ENCODE data around the gene ERF.

Gene ERF

DNA sequence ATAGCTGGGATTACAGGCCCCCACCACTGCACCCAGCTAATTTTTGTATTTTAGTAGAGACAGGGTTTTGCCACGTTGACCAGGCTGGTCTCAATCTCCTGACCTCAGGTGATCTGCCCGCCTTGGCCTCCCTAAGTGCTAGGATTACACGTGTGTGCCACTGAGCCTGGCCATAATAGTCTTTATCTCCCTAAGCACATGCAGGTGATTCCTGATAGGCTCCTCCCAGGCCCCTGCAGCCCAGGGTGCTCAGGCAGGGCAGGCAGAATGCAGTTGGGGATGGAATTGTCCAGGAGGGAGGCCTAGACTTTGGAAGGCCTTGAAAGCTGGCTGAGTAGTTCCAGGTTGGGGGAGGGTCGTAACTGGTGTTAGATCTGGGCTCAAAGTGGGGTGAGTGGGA lies 26.3 kb downstream of the ERF start:
- Histone ChIP-seq H3K4me1 (ENCODE audit: control extremely low read depth in 1 of 4, control insufficient read depth in 4 of 4, insufficient read depth in 4 of 4, low read length in 3 of 4) (peaks cover 0 to 6% (median 2%) of the 10 kb centered on the region in 4 experiments), H3K27me3 (replicated peaks in 2 of 5; ENCODE audit: control insufficient read depth in 4 of 5, insufficient read depth in 5 of 5, low read length in 4 of 5) (no peaks in the 10 kb centered on the region), H3K27ac (ENCODE audit: insufficient read depth in 1 of 2, low read depth in 1 of 2, low read length in 2 of 2, poor library complexity in 1 of 2, severe bottlenecking in 2 of 2) (peak overlapping the region in 1 of 2 experiments; percentile 18), H3K36me3 (ENCODE audit: control insufficient read depth in 4 of 4, insufficient read depth in 4 of 4, low read length in 3 of 4) (peaks cover 4 to 91% (median 61%) of the 10 kb centered on the region in 4 experiments), H3K9me3 (ENCODE audit: control extremely low read depth in 1 of 5, control insufficient read depth in 4 of 5, insufficient read depth in 2 of 5, low read depth in 1 of 5, low read length in 4 of 5) (no peaks in the 10 kb centered on the region), H3K4me3 (ENCODE audit: control insufficient read depth in 1 of 7, extremely low read depth in 1 of 7, insufficient read depth in 4 of 7, low read depth in 2 of 7, low read length in 6 of 7) (no peak overlapping the region)
- POLR2A ChIA-PET, result no interaction called here
- CTCF ChIA-PET, result interaction anchor here (0.6 to 2.6 kb wide), 8 partner anchors 8 to 103 kb away, joined by 3 to 11 read pairs (median 5); partner anchors contain the start of genes DEDD2, GSK3A and ZNF526
- 92% methylated on average over 4 of the region's 4 CpGs for WGBS (ENCODE audit: insufficient coverage)
- no peak for DNase-seq

DNA sequence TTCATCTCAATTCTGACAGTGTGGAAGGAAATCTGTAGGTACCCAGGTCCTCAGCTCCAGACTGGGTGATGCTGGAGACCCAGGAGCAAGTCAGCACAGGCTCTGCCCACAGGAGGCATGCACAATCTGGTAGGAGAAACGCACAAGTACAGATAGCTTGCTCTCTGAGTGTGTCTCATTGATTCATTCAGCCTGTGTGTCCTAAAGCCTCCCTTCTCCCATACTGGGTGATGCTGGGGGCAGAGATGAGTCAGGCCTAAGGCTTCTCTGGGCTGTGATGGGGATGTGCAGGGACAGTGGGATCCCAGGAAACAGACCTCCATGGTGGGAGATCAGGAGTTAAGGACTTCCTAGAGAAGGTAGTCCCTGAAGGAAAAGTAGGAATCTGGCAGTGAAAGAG lies 28.0 kb downstream of the ERF start:
- H3K27ac ChIP-seq (ENCODE audit: insufficient read depth in 1 of 2, low read depth in 1 of 2, low read length in 2 of 2, poor library complexity in 1 of 2, severe bottlenecking in 2 of 2), result no peak overlapping the region
- no peak overlapping the region for H3K4me3 ChIP-seq (ENCODE audit: control insufficient read depth in 1 of 7, extremely low read depth in 1 of 7, insufficient read depth in 4 of 7, low read depth in 2 of 7, low read length in 6 of 7)
- ChIA-PET POLR2A (no interaction called here), CTCF (interaction anchor here (0.9 to 2.6 kb wide), 4 partner anchors 10 to 148 kb away, joined by 3 to 11 read pairs (median 3); no protein-coding TSS in a partner anchor)
- WGBS (ENCODE audit: insufficient coverage), result no CpG with 5 or more reads among the region's 1 CpG
- H3K27me3 ChIP-seq (replicated peaks in 2 of 5; ENCODE audit: control insufficient read depth in 4 of 5, insufficient read depth in 5 of 5, low read length in 4 of 5), result no peaks in the 10 kb centered on the region
- peaks cover 0 to 6% (median 2%) of the 10 kb centered on the region in 4 experiments for H3K4me1 ChIP-seq (ENCODE audit: control extremely low read depth in 1 of 4, control insufficient read depth in 4 of 4, insufficient read depth in 4 of 4, low read length in 3 of 4)
- no peak for DNase-seq
- peaks cover 0 to 76% (median 45%) of the 10 kb centered on the region in 4 experiments for H3K36me3 ChIP-seq (ENCODE audit: control insufficient read depth in 4 of 4, insufficient read depth in 4 of 4, low read length in 3 of 4)
- no peaks in the 10 kb centered on the region for H3K9me3 ChIP-seq (ENCODE audit: control extremely low read depth in 1 of 5, control insufficient read depth in 4 of 5, insufficient read depth in 2 of 5, low read depth in 1 of 5, low read length in 4 of 5)

GRCh38 chr19:42225718-42226292 lies 29.1 kb downstream of the ERF start:
- Histone ChIP-seq H3K27ac (ENCODE audit: insufficient read depth in 1 of 2, low read depth in 1 of 2, low read length in 2 of 2, poor library complexity in 1 of 2, severe bottlenecking in 2 of 2) (no peak overlapping the region), H3K4me3 (ENCODE audit: control insufficient read depth in 1 of 7, extremely low read depth in 1 of 7, insufficient read depth in 4 of 7, low read depth in 2 of 7, low read length in 6 of 7) (no peak overlapping the region), H3K9me3 (ENCODE audit: control extremely low read depth in 1 of 5, control insufficient read depth in 4 of 5, insufficient read depth in 2 of 5, low read depth in 1 of 5, low read length in 4 of 5) (no peaks in the 10 kb centered on the region), H3K36me3 (ENCODE audit: control insufficient read depth in 4 of 4, insufficient read depth in 4 of 4, low read length in 3 of 4) (peaks cover 0 to 65% (median 40%) of the 10 kb centered on the region in 4 experiments), H3K4me1 (ENCODE audit: control extremely low read depth in 1 of 4, control insufficient read depth in 4 of 4, insufficient read depth in 4 of 4, low read length in 3 of 4) (peaks cover 2 to 14% (median 7%) of the 10 kb centered on the region in 4 experiments), H3K27me3 (replicated peaks in 2 of 5; ENCODE audit: control insufficient read depth in 4 of 5, insufficient read depth in 5 of 5, low read length in 4 of 5) (no peaks in the 10 kb centered on the region)
- 97% methylated on average over 28 of the region's 33 CpGs for WGBS (ENCODE audit: insufficient coverage)
- ChIA-PET CTCF (interaction anchor here (0.8 to 1.7 kb wide), 3 partner anchors 12 to 147 kb away, joined by 3 read pairs; no protein-coding TSS in a partner anchor), POLR2A (no interaction called here)
- DNase-seq, result no peak

- CTCF ChIA-PET, result interaction anchor here (0.6 to 1.3 kb wide), 5 partner anchors 10 to 38 kb away, joined by 3 to 4 read pairs (median 3); partner anchors contain the start of gene GSK3A
Measured at GRCh38 chr19:42224940-42225717, 29.8 kb downstream of the ERF start.

DNA sequence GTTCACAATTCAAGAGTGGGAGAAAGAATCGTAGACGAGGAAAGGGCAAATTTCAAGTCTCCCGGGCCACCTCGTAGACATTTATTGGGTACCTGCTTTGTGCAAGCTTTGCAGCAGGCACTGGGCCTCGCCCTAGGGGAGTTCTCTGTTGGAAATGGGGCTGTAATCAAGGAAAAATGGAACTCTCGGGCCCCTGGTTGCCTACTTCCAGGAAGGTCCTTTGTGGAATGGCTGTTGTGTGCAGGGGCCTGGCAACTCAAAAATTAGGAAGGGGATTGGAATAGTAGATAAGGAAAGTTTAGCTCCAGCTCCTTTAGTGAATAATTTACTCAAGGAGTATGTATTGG lies 34.2 kb downstream of the ERF start:
- Histone ChIP-seq H3K4me3 (ENCODE audit: control insufficient read depth in 1 of 7, extremely low read depth in 1 of 7, insufficient read depth in 4 of 7, low read depth in 2 of 7, low read length in 6 of 7) (peak overlapping the region in 6 of 7 experiments; percentile 78 to 92 (median 86)), H3K27me3 (replicated peaks in 2 of 5; ENCODE audit: control insufficient read depth in 4 of 5, insufficient read depth in 5 of 5, low read length in 4 of 5) (no peaks in the 10 kb centered on the region), H3K4me1 (ENCODE audit: control extremely low read depth in 1 of 4, control insufficient read depth in 4 of 4, insufficient read depth in 4 of 4, low read length in 3 of 4) (peaks cover 7 to 45% (median 37%) of the 10 kb centered on the region in 4 experiments), H3K27ac (ENCODE audit: insufficient read depth in 1 of 2, low read depth in 1 of 2, low read length in 2 of 2, poor library complexity in 1 of 2, severe bottlenecking in 2 of 2) (peak overlapping the region; percentile 75 to 92), H3K36me3 (ENCODE audit: control insufficient read depth in 4 of 4, insufficient read depth in 4 of 4, low read length in 3 of 4) (peaks cover 0 to 20% (median 13%) of the 10 kb centered on the region in 4 experiments), H3K9me3 (ENCODE audit: control extremely low read depth in 1 of 5, control insufficient read depth in 4 of 5, insufficient read depth in 2 of 5, low read depth in 1 of 5, low read length in 4 of 5) (no peaks in the 10 kb centered on the region)
- WGBS (ENCODE audit: insufficient coverage), result 0% methylated on average over 5 of the region's 6 CpGs
- POLR2A ChIA-PET, result interaction anchor here (0.7 to 1.5 kb wide), 4 partner anchors 21 to 24 kb away, joined by 3 to 4 read pairs (median 3); no protein-coding TSS in a partner anchor
- DNase-seq, result no peak
- CTCF ChIA-PET, result interaction anchor here (0.6 to 3.1 kb wide), 10 partner anchors 8 to 58 kb away, joined by 3 to 18 read pairs (median 4); partner anchors contain the start of gene GSK3A

More at GRCh38 chr19:42224940-42225717, 29.8 kb downstream of the ERF start:
- peaks cover 0 to 60% (median 37%) of the 10 kb centered on the region in 4 experiments for H3K36me3 ChIP-seq (ENCODE audit: control insufficient read depth in 4 of 4, insufficient read depth in 4 of 4, low read length in 3 of 4)
- H3K4me1 ChIP-seq (ENCODE audit: control extremely low read depth in 1 of 4, control insufficient read depth in 4 of 4, insufficient read depth in 4 of 4, low read length in 3 of 4), result peaks cover 3 to 16% (median 10%) of the 10 kb centered on the region in 4 experiments
- 97% methylated on average over 17 of the region's 37 CpGs for WGBS (ENCODE audit: insufficient coverage)
- no peak overlapping the region for H3K27ac ChIP-seq (ENCODE audit: insufficient read depth in 1 of 2, low read depth in 1 of 2, low read length in 2 of 2, poor library complexity in 1 of 2, severe bottlenecking in 2 of 2)
- no peaks in the 10 kb centered on the region for H3K27me3 ChIP-seq (replicated peaks in 2 of 5; ENCODE audit: control insufficient read depth in 4 of 5, insufficient read depth in 5 of 5, low read length in 4 of 5)
- no peak for DNase-seq
- no peaks in the 10 kb centered on the region for H3K9me3 ChIP-seq (ENCODE audit: control extremely low read depth in 1 of 5, control insufficient read depth in 4 of 5, insufficient read depth in 2 of 5, low read depth in 1 of 5, low read length in 4 of 5)
- no peak overlapping the region for H3K4me3 ChIP-seq (ENCODE audit: control insufficient read depth in 1 of 7, extremely low read depth in 1 of 7, insufficient read depth in 4 of 7, low read depth in 2 of 7, low read length in 6 of 7)
- POLR2A ChIA-PET, result no interaction called here

- H3K27me3 ChIP-seq (replicated peaks in 2 of 5; ENCODE audit: control insufficient read depth in 4 of 5, insufficient read depth in 5 of 5, low read length in 4 of 5), result no peaks in the 10 kb centered on the region
- ChIA-PET CTCF (interaction anchor here (0.6 to 3.1 kb wide), 14 partner anchors 9 to 59 kb away, joined by 3 to 18 read pairs (median 4); partner anchors contain the start of gene GSK3A), POLR2A (interaction anchor here (0.6 to 1.5 kb wide), 6 partner anchors 17 to 25 kb away, joined by 3 to 5 read pairs (median 3); partner anchors contain the start of gene GSK3A)
- H3K36me3 ChIP-seq (ENCODE audit: control insufficient read depth in 4 of 4, insufficient read depth in 4 of 4, low read length in 3 of 4), result peaks cover 0 to 14% (median 11%) of the 10 kb centered on the region in 4 experiments
- DNase-seq, result peak; percentile 98 to 99 (median 98)
- 0% methylated on average over 43 of the region's 53 CpGs for WGBS (ENCODE audit: insufficient coverage)
- H3K4me1 ChIP-seq (ENCODE audit: control extremely low read depth in 1 of 4, control insufficient read depth in 4 of 4, insufficient read depth in 4 of 4, low read length in 3 of 4), result peaks cover 7 to 52% (median 41%) of the 10 kb centered on the region in 4 experiments
- peak within 1 kb of the TSS; percentile 71 to 92 (median 83) for H3K4me3 ChIP-seq (ENCODE audit: control insufficient read depth in 1 of 7, extremely low read depth in 1 of 7, insufficient read depth in 4 of 7, low read depth in 2 of 7, low read length in 6 of 7)
- H3K27ac ChIP-seq (ENCODE audit: insufficient read depth in 1 of 2, low read depth in 1 of 2, low read length in 2 of 2, poor library complexity in 1 of 2, severe bottlenecking in 2 of 2), result peak within 1 kb of the TSS; percentile 75 to 92
- no peaks in the 10 kb centered on the region for H3K9me3 ChIP-seq (ENCODE audit: control extremely low read depth in 1 of 5, control insufficient read depth in 4 of 5, insufficient read depth in 2 of 5, low read depth in 1 of 5, low read length in 4 of 5)
Measured at GRCh38 chr19:42219812-42220750, 34.8 kb downstream of the ERF start, which contains the start of gene ZNF526. ZNF526 (plus strand) TSS chr19:42220312; CDS start chr19:42224404, 4,092 bp downstream.
